Astrocyte of the cerebellum (primary cell): ENCODE data around the gene MET.

Source experiments
- DNase-seq: peaks from one replicate; pipeline ENCODE4 v3.0.0-alpha.2; 2011; ENCODE audit warnings: low read depth
- H3K4me3 ChIP-seq: 2 replicates; pipeline ENCODE4 v1.5.1; 2011; ENCODE audit warnings: mild to moderate bottlenecking, low read depth, low read length, moderate library complexity
- in situ Hi-C: cut with HindIII; loops from 2 replicates; pipeline ENCODE4 v1.10.0; 2017; ENCODE audit warnings: low sequenced_read_pairs
- TF ChIP-seq, protein P1 (sequence below): IDR thresholded peaks from 2 replicates; pipeline ENCODE4 v1.5.1; 2012; ENCODE audit warnings: low read length, low read depth, moderate library complexity, mild to moderate bottlenecking; ENCODE audit errors: missing control alignments

Gene MET

DNA sequence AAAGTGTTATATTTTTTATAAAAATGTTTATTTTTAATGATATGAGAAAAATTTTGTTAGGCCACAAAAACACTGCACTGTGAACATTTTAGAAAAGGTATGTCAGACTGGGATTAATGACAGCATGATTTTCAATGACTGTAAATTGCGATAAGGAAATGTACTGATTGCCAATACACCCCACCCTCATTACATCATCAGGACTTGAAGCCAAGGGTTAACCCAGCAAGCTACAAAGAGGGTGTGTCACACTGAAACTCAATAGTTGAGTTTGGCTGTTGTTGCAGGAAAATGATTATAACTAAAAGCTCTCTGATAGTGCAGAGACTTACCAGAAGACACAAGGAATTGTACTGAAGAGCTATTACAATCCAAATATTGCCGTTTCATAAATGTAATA is 125.6 kb downstream of the MET start:
- H3K4me3 ChIP-seq, result no peak overlapping the region
- in situ Hi-C loops, result no loop called here
- TF ChIP-seq, protein P1, sequence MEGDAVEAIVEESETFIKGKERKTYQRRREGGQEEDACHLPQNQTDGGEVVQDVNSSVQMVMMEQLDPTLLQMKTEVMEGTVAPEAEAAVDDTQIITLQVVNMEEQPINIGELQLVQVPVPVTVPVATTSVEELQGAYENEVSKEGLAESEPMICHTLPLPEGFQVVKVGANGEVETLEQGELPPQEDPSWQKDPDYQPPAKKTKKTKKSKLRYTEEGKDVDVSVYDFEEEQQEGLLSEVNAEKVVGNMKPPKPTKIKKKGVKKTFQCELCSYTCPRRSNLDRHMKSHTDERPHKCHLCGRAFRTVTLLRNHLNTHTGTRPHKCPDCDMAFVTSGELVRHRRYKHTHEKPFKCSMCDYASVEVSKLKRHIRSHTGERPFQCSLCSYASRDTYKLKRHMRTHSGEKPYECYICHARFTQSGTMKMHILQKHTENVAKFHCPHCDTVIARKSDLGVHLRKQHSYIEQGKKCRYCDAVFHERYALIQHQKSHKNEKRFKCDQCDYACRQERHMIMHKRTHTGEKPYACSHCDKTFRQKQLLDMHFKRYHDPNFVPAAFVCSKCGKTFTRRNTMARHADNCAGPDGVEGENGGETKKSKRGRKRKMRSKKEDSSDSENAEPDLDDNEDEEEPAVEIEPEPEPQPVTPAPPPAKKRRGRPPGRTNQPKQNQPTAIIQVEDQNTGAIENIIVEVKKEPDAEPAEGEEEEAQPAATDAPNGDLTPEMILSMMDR, result no peak
- DNase-seq, result no peak

DNA sequence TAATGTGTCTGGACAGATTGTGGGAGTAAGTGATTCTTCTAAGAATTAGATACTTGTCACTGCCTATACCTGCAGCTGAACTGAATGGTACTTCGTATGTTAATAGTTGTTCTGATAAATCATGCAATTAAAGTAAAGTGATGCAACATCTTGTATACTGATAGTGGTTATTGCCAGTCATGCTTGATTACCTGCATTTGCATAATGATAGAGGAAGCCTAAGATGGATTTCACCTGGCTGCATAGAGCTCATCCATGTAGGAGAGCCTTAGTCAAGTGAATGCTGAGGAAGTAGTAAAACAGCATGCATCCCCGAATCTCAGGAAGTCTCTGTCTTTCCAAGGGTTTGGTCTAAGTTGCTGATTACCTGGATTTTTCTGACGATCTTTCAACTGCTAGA is 126.2 kb downstream of the MET start:
- no peak overlapping the region for H3K4me3 ChIP-seq
- in situ Hi-C loops, result no loop called here
- no peak for DNase-seq
- TF ChIP-seq, protein P1, result no peak

DNA sequence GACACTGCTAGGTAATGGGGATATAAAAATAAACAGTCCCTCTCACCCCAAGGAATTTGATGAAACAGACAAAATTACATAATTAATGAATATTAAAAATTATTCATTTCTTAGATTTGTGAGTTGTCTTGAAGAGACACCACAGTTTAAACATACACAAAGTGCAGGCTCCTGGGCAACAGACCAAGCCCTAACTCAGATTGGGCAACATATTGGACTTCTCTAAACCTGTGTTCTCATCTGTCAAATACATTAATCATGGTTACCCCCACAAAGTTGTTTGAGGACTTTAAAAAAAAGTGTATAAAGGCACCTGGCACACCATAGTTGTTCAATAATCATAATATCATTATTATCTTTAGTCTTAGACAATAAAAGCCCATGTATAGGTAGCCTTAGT is 127.9 kb downstream of the MET start:
- H3K4me3 ChIP-seq, result no peak overlapping the region
- TF ChIP-seq, protein P1, result no peak
- in situ Hi-C loops, result no loop called here
- DNase-seq, result no peak

DNA sequence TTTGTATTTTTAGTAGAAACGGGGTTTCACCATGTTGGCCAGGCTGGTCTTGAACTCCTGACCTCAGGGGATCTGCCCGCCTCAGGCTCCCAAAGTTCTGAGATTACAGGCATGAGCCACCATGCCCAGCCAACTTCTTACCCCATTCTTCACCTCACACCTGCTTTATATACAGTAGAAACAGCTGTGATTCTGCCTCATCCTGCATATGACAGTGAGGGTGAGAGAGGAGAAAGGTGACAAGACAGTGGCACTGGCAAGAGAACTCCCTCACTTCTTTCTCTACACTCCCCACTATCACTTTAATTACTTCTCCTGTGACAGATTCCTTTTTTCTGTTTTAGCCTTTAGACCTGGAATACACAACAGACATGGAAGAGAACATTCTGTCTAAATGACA is 128.6 kb downstream of the MET start:
- DNase-seq, result no peak
- H3K4me3 ChIP-seq, result no peak overlapping the region
- TF ChIP-seq, protein P1, result no peak
- in situ Hi-C loops, result no loop called here

DNA sequence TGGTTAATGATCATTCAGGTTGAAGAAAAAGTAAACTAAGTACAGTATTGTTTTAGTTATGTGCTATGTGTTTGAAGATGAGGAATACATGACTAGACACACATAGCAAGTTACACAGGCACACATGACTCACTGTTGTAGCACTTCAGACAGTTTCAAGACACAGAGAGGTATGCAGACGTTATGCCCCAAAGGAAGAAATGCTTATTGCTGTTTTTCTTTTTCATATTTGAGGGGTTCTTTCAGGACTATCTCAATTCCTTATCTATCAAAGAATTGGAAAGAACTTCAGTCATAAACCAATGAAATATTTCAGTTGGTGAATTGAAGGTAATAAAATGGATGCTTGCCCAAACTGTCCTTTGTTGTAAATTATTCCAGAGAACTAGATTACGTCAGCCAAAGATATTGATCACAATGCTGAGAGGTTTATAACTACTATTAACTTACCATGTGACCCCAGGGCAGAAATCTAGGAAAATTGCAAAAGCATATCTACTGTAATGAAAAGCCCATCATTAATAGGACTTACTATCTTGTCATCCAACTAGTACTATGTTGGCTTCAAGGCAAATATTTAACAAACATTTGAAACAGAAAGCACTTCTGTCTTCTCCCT is 129.2 kb downstream of the MET start:
- H3K4me3 ChIP-seq, result no peak overlapping the region
- in situ Hi-C loops, result no loop called here
- no peak for DNase-seq
- TF ChIP-seq, protein P1, result no peak

DNA sequence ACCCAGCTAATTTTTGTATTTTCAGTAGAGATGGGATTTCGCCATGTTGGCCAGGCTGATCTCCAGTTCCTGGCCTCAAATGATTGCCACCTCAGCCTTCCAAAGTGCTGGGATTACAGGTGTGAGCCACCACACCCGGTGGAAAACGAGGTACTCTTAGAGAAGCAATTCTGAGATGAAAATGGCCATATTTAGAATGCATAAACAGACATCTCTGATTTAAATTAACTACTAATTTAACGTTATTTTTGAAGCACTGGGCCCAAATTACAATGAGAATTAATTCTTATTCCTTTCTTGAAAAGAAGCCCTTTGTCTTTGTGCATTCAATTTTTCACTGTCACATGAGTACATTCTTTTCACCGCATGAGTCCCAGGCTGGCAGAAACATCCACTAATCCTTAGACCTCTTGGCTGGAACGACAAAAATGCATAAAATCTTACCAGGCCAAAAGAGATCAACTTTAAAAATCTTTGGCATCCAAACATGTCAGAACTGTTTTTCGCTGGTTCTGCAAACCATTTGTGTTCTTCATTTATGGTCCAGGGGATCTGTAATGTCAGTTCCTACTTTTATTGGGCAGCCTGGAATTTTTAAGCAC is 130.2 kb downstream of the MET start:
- in situ Hi-C loops, result no loop called here
- peak; percentile 66 for DNase-seq
- no peak overlapping the region for H3K4me3 ChIP-seq
- TF ChIP-seq, protein P1, result no peak

DNA sequence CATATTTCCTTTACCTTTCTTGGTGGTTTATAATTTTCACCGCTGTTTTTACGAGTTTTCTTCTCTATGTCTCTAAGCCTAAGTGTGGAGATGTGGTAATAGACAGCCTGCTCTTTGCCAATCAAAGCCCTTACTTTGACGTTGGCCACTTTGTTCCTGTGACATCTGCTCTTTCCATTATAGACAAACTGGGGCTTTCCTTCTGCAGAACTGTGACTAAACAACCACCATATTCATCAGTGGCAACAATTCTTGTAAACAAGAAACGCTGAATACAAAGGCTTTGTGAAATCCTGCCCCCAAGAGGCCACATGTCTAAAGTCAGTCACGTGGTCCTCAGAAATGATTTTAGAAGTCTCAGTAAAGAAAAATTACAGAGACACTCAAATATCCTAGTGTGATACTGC is 130.8 kb downstream of the MET start:
- no peak overlapping the region for H3K4me3 ChIP-seq
- in situ Hi-C loops, result no loop called here
- DNase-seq, result peak; percentile 50
- TF ChIP-seq, protein P1, result peak; percentile 57
